AG08395 (cell line): Measurements from ENCODE around the gene GALNT2.

Source experiments
- DNase-seq: peaks from one replicate; pipeline ENCODE4 v3.0.0; 2012; ENCODE audit warnings: mixed read lengths, low spot score

GALNT2 gene

DNA sequence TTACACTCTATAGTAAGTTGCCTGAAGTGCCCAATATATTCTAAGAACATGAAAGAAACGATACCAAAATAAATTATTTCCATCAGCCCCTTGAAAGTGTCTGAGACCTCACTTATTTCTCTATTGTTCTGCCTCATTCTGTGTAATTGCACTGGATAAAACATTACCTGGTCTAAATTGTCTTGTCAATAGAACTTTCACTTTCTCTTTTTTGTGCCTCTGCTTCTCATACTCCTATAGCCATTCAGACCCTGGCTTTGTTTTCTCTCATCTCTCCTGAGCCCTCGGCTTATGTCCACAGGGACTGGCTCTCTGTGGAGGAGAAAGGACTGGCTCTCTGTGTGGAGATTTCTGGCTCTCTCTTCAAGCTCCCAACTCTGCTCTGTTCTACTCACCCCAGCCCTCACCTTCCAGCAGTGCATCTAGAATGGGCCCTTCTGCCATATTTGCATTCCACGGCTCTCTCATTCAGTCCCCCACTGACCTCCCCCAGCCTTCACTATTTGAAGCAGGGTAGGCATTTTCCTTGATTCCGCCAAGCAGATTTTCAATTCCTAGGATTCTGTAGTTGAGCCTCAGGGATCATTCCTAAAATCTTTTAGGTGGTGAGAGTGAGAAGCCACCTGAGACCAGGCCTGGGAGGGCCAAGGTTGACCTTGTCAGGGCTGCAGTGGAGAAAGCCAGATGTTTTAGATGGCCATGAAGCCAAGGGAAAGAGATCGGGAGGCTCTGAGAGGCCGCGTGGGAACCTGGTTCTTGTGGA, 15.9 kb upstream of the GALNT2 start:
- DNase-seq: no peak

DNA sequence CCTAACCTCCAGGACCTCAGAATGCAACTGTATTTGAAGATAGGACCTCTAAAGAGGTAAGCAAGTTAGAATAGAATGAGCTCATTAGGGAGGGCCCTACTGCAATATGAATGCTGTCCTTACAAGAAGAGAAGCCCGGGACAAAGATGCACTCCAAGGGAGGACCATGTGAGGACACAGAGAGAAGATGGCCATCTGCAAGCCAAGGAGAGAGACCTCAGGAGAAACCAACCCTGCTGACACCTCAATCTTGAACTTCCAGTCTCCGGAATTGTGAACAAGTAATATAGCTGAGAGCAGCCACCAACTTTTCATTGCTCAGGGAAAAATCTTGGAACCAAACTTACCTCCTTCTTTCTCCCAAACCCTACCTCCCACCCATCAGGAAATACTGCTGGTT, 15.0 kb upstream of the GALNT2 start:
- DNase-seq: no peak

DNA sequence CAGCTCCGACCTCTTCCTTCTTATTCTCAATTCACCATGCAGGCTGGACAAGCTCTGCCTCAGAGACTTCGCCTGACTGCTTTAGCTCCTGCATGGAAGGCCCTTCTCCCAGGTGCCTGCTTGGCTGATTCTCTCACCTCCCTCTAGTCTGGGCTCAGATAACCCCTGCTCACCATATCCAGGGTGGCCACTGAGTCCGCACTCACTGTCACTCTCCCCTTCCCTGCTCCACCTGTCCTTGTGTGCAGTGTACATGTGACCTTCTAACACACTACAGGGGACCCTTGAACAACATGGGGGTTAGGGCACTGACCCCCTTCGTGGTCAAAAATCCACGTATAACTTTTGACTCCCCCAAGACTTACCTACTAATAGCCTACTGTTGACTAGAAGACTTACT, 14.4 kb upstream of the GALNT2 start:
- DNase-seq: no peak

DNA sequence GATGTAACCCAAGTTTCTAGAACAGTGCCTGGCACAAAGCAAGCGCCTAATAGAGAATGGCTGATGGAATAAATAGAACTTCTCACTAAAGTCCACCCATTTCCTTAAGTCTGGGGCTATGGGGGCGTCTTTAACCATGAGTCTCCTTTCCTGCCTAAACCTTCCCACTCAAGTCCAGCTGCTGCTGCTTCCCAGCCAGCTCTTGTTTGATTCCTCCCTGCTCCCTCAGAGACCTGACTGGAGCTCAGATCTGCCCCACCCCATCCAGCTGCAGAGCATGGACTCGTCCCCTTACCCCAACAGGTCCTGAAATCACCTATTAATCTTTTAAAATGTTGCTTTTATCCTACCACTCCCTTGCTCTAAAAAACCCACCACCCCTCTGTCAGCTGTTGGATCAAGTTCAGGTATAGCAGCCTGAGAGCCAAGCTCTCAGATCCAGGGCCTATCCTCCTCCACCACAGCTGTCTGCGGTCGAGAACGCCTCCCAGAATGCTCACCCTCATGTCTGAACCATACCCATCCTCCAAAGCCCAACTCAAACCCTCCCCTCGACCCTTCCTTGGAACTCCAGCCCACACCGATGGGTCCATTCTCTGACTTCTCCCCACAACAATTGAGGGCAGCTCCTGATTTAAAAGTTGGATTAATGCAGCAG, 12.8 kb upstream of the GALNT2 start:
- DNase-seq: no peak

DNA sequence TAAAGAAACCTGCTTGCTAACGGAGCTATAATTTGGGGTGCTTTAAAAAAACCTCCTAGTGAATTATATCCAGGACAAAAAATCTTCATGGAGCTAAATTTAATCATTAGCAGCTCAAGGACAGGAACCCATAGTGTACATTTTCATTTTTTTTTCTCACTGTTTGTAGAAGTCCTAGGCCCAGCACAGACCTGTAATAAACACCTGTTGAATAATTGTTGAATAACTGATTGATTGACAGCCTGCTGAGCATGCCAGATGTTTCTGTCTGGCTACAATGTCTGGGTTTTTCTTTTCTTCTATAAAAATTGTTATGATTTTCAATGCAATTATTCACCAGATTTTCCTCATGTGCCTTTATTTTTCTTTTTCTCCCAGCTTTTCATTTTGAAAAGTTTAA, 10.9 kb upstream of the GALNT2 start:
- no peak for DNase-seq

DNA sequence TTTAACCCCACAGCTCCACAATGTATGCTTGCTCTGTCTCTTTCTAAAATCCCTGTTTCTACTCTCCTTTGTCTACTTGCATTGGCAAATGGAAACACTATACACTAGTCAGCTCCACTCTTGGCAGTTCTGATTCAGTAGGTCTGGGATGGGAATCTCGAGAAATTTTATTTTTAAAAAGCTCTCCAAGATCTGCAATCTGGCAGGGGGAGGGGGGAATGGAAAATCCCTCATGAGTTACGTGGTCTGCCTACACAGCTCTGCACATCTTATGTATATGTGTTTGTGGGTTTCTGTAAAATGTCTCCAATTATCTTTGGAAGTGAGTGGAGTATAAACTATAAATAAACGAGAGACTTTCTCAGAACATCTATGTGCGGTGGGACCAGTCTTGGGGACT, 9.9 kb upstream of the GALNT2 start:
- DNase-seq: no peak

DNA sequence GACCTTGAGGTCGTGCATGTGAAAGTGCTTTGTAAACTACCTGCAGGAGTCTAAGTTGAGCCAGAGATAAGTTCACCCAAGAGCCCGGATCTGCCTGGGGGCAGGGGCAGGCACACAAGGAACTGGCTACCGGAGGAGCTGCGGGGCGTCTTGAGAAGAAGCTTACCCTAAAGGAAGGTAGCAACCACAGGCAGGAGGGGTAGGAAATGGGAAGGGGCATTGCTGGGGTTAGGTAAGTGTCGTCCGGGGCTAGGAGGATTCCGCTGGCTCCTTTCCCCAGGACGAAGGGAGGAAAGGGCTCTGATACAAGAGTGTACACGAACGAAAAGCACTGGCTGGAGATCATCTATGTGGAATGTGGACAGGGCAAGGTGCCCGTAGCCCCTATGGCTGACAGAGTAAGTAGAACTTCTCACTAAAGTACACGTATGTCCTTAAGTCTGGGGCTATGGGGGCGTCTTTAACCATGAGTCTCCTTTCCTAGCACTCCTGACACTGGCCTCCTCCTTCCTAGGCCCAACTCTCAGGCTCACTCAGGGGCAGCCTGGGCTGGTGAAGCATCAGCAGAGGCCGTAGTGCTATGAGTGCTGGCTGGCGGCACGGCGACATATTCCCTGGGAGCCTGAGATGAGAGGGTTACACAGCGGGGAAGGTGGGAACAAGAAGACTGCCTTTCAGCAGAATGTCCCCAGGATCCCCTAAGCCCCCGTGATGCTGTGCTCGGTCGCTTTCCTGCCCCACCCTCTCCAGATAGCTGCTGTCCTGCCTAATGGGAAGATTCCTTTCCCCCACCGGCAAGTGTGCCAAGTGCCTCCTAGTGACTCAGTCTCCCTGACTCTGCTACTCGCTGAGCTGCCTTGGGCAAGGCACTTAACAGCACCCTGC, 9.1 kb upstream of the GALNT2 start:
- no peak for DNase-seq

DNA sequence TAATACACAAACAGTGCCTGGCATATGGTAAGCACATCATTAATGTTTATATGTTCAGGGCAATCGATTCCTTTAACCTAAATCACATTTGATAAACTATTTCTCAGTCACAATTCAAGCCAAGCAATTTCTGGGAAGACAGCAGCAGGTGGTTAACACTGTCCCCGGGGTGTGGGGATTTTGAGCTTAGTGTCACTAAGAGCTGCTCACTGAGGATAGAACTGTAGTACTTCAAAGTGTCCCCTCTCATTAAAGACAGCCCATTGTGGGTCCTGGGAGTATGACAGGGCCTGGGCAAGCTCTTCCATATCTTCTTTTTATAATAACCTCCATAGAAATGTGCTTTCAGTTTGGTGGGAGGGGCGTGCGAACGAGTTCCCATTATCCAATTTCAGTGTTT, 8.4 kb upstream of the GALNT2 start:
- no peak for DNase-seq

DNA sequence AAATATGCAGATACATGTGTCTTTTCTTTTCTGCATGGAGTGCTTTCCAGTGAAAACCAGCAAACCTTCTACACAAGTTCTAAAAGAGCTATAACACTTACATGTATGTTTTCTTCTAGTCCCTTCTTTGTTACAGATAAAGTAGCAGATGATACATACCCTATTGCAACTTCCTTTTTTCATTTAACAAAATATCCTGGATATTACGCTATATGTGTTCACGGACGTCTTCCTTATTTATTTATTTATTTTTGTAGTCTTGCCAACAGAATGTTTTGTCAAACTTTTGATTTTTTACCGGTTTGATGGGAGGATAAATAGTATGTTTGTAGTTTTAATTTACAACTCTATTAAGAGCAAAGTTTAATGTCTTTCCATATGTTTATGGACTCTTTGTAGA, 5.2 kb upstream of the GALNT2 start:
- no peak for DNase-seq

DNA sequence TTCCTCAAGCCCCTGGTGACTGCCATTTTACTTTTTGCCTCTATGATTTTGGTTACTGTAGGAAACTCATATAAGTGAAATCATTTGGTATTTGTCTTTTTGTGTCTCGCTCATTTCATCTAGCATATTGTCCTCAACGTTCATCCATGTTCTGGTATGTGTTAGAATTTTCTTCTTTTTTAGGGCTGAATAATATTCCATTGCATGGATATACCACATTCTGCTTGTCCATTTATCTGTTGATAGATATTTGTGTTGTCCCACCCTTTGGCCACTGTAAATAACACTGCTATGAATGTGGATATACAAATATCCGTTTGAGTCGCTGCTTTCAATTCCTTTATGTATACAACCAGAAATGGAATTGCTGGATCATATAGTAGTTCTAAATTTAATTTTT, 4.5 kb upstream of the GALNT2 start:
- DNase-seq: no peak

DNA sequence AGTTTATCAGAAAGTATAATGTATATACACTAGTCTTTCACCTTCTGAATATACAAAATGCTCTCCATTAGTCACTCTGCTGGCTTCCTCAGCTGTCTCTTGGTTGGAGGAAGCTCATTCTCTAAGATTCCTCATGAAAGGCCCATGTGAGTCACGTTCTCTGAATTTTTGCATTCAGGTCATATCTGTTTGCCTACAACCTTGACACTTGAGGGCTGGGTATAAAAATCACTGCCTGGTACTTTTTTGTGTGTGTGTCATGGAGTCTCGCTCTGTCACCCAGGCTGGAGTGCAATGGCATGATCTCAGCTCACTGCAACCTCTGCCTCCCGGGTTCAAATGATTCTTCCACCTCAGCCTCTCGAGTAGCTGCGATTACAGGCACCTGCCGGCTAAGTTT, 2.8 kb upstream of the GALNT2 start:
- DNase-seq: no peak

DNA sequence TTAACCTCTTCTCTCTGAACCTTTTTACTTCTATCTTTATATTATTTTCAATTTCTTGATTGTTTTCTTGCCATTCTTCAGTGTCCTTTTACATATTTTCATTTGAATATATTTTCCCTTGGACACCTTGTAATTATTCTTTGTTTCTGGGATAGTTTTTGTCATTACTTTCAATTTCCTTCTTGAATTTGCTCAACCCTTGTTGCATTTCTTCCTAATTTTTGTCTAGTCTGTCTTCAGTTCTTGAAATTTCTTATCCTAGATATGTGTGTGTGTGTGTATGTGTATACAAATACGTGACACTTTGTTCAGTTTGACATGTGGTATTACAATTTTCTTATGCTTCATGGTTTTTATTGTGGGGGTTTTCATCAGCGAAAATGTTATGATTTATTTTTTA, 1.9 kb upstream of the GALNT2 start:
- DNase-seq: no peak

DNA sequence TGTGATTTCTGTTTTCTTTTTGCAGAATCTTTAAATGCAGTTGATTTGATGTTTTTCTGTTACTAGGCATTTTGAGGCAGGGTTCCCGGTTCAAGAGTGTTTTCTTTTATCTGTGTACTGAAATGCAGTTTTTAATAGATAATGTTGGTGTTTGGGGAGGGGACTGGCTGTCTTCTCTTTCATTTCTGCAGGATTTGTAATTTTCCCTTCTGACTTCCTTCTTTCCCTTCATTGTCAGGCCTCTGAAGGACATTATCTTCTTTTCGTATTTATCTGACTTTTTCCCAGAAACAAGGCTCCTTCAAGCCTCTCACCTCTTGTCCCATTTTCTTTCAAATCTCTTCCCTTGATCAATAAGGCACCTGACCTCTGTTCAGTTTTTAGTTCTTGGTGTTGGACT, 1.5 kb upstream of the GALNT2 start:
- no peak for DNase-seq

DNA sequence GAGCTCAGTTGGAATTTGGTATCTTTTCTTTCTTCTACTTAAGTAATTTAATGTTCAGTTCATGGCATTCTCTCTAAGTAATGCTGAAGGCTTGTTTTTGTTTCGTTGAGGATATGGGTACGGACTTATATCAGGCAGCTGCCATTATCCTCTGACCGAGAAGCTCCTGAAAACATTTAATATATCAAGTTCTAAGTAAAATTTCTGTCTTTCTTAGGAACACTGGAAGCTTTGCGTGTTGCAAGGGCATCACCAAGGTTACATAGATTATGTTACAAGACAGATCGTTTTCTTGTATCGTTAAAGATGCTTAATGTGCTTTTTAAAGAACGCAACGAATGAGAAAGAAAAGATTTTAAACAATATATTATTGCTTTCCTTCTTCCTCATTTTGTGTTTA, 1.0 kb upstream of the GALNT2 start:
- no peak for DNase-seq

DNA sequence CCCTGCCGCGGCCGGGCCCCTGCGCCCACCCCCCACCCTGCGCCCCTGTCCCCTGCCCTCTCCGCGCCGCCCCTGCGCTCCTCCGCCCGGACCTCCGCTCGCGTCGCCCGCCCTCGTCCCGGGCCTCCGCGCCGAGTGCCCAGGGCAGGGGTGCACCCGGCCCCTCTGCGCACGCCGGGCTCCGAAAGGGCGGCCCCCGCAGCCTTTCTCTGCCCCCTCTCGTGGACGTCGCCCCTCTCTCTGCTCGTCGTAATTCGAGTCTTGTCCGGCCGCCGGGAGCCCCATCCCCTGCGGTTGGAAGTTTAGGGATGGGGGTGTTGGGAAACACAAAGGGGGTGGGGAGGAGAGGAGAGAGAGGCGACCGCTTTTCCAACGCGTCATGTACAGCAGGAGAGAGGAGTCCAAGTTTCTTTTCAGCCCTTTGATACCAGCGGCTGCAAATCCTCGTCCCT, 407 bp downstream of the GALNT2 start:
- DNase-seq: peak; percentile 27

DNA sequence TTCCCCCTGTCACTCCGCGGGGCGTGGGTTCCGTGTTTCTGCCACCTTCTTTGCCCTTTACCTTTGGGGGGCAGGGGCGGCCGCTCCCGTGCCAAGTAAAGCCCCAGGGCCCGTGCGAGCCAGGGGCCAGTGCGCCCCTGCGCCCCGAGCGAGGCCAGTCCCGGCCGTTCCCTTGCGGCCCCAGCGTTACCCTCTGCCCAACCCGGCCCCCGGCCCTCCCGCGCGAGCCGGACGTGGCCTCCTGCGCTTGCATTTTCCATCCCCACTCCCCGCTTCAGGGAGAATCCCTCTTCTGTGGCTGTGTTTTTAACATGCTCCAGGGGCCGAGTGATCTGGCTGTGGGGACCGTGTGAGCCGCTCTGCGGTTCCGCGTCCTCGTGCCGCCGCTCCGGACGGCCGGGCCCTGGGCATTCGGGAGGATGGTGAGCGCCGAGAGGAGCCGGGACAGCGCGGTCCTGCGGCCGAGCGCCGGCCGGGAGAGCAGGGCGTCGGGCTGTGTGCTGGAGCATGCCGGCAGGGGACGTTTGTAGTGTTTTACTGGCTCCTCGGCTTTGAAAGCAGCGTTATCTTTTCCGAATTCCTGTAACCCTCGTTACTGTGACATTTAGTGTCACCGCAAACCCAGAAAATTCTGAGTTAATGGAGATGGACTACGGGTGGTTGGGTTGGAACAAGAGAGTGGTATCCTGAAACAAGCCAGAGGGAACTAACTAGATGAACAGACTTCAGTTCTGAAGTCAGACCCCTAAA, 1.0 kb downstream of the GALNT2 start:
- DNase-seq: peak; percentile 50

DNA sequence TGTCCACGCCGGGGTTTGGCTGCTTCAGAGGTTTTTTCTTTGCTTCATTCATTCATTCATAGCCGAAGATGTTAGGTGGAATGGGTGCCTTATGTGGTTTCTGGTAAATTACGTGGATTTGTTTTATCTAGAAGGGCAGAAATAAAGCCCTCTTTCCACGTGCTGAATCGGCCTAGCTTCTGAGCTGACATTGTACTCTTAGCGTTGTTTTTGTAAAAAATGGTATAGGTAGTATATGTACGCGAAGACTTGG, 1.5 kb downstream of the GALNT2 start:
- no peak for DNase-seq

DNA sequence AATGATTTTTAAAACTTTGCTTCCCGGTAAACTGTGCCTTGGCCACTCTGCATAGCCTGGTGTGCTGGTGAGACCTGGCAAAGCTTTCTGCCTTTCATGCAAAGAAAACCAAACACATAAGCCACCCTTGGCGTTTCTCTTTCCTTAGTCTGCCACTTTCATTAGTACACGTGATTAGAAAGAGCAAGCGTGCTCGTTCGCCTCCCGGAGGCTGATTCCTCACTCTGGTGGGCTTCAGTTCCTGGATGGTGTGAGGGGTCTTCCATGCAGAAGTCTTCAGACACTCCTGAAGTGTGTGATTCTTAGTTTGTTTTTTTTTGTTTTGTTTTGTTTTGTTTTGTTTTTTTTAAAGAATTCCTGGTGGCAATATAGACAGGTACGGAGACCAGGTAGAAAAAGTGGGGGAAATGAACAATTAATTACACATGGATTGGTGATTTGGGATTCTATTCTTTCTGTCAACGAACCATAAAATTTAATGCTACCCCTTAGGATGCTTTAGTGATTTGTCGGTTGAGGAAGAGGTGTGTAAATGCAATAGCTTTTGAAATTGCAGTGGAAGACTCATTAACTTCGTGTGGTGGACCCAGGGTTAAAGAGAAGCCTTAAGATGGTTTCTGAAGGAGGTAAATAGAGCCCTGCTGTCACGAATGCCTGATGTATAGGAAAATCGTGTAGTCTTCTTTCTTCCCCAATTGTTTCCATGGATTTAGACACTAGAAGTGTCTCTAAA, 2.1 kb downstream of the GALNT2 start:
- peak; percentile 48 for DNase-seq

DNA sequence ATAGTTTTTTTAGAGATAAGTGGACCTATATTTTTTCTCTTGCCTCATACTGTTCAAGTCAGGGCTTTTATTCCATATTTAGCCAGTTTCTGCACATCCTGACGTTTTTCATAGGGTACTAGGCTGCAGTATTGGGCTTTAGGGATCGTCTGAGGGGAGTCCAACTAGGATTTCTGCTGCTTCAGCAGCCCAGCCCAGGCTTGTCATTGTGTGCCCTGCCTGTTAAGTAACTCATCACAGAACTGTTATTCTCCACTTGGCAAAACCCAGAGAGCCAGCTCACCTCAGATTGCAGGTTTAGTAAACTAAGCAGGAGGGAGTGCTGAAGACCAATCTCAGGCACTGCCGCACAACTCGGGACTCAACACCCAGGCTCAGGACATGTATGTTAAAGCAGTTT, 2.8 kb downstream of the GALNT2 start:
- no peak for DNase-seq

DNA sequence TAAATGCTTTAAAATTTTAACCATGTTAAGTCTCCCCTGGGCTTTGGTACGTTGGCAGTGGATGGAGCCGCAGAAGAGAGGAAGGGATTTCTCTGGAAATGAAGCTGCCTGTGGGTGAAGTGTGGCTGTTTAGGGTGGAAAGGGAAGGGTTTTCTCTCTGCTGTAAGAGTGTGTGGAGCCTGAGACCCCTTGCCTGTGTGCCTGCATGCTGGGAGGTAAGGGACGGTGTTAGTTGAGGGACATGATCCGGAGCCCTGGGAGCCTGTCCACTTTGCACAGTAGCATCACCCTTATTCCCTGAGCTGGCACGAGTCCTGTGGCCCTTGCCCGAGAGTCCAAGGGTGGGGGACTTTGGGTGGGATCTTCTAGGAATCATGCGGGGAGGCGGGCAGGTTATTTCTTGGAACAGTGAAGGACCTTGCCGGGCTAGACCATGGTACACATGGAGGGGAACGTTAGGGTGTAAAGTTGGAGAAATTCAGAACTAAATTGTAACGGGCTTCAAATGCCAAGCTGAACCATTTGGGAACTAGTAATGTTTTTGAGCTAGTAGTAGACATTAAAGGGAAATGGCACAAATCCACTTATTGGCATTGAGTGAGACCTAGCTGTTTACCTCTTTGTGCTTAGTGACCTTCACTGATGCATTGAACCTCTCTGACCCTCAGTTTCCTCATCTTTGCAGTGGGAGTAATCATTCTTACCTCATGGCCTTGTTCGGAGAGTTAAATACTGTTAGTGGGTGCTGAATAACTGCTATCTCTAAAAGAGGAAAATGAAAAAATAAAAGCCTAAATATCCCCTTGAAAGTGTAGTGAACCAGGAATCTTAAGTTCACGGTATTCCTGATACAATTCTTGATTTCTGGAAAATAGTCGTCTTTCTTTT, 3.5 kb downstream of the GALNT2 start:
- DNase-seq: no peak

DNA sequence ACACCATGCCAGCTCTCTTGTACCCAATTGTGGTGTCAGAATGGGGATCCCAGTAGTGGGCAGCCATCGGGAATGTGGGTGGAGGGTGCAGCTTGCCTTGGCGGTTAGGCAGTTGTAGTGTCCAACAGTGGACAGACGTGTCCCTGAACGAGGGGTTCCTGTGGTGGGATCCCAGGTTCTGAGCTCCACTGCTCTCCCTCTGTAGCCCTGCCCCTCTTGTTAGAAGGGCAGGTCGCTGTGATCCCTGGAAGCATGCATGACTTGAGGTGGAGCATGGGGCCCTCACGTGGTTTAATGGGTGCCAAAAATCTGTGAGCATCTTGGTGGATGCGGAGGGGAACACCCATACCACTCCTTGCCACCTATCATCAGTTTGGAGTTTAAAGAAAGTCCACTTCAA, 4.3 kb downstream of the GALNT2 start:
- DNase-seq: no peak
